ENCODE data around the gene ITGB4.

DNA sequence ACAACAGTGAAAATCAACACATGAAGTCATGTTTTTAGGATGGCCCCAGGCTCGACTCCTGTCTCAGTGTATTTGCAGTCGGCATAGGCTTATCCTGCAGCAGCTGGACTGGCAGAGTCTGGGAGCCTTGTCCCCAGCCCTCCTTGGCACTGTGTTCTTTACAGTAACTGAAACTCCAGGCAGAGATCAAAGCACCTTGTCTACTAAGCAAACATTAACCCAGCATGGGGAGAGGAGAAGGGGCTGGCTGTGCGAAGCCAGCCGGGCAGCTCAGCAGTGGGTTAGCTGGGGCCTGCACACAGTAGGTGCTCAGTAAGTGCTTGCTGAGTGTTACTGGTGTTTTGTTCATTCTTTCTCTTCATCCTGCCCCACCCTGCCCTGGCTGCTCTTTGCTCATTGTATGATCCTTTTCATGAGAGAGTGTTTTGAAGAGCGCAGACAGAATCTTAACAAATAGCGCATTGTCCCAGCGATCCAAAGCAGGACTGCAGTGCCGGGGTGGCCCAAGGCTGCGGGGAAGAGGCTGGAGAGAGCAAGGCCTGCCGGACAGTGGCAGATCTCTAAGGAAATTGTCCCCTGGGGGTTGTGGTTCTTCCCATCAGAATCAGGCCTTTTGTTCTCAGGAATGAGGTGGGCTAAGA, 23.5 kb upstream of the ITGB4 start:
- TF ChIP-seq, protein P1, sequence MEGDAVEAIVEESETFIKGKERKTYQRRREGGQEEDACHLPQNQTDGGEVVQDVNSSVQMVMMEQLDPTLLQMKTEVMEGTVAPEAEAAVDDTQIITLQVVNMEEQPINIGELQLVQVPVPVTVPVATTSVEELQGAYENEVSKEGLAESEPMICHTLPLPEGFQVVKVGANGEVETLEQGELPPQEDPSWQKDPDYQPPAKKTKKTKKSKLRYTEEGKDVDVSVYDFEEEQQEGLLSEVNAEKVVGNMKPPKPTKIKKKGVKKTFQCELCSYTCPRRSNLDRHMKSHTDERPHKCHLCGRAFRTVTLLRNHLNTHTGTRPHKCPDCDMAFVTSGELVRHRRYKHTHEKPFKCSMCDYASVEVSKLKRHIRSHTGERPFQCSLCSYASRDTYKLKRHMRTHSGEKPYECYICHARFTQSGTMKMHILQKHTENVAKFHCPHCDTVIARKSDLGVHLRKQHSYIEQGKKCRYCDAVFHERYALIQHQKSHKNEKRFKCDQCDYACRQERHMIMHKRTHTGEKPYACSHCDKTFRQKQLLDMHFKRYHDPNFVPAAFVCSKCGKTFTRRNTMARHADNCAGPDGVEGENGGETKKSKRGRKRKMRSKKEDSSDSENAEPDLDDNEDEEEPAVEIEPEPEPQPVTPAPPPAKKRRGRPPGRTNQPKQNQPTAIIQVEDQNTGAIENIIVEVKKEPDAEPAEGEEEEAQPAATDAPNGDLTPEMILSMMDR (IDR thresholded peaks at IDR 0.05) = no peak
- no peak for TF ChIP-seq POLR2A (IDR thresholded peaks at IDR 0.05)

Measured in ovary (tissue), 3 donors.